Panc1 (cell line): ENCODE measurements around the gene LENG8. TPM values are rescaled to one million over a fixed set of nuclear protein-coding genes. Genes with fewer than 3 reads are reported as not detected.

ENCODE experiments used
- ATAC-seq: fragments of 200-7000 bp; cut with Tn5 transposase; 2 replicates; pipeline ENCODE4 v1.9.1; 2020; ENCODE audit warnings: mild to moderate bottlenecking, moderate library complexity
- BruUV-seq: library from RNA; stranded (reverse); fragments of 400-500 nt; replicated peaks from 2 replicates; lab custom pipeline; 2021; lab: Mats Ljungman, UMichigan
- CTCF ChIA-PET: fragments of 300-600 bp; sonication (Branson Sonifier 250); formaldehyde crosslinking; loops from one replicate; lab custom pipeline; 2022; ENCODE audit warnings: antibody characterized with exemption; lab: Charles Lee
- POLR2A ChIA-PET: fragments of 300-600 bp; sonication (Branson Sonifier 250); formaldehyde crosslinking; loops from one replicate; lab custom pipeline; 2022; ENCODE audit warnings: antibody characterized with exemption; lab: Charles Lee
- DNase-seq: peaks from one replicate; pipeline ENCODE4 v3.0.0-alpha.2; 2010; ENCODE audit warnings: low read depth, low spot score
- H3K27ac ChIP-seq: 2 replicates; pipeline ENCODE4 v1.5.1; 2011; ENCODE audit warnings: mild to moderate bottlenecking, low read length, inconsistent platforms
- H3K27me3 ChIP-seq: fragments of 200-500 bp; sonication (Bioruptor generic); 2 replicates; pipeline ENCODE4 v1.6.0; 2014; ENCODE audit warnings: low read length, inconsistent platforms; ENCODE audit not compliant: control insufficient read depth, insufficient read depth
- H3K36me3 ChIP-seq: fragments of 200-500 bp; sonication (Bioruptor generic); 2 replicates; pipeline ENCODE4 v1.5.1; 2014; ENCODE audit warnings: inconsistent platforms, mild to moderate bottlenecking, low read length, moderate library complexity; ENCODE audit not compliant: control insufficient read depth, insufficient read depth
- H3K4me1 ChIP-seq: 2 replicates; pipeline ENCODE4 v1.5.1; 2011; ENCODE audit warnings: inconsistent platforms, mild to moderate bottlenecking, low read length, moderate library complexity; ENCODE audit not compliant: control insufficient read depth, insufficient read depth
- H3K4me3 ChIP-seq, 2 experiments: 2 replicates each; pipeline ENCODE4 v1.5.1; 2011 to 2012; ENCODE audit warnings: low read depth in 2 of 2, low read length in 2 of 2, mild to moderate bottlenecking in 2 of 2, inconsistent platforms in 1 of 2, moderate library complexity in 1 of 2
- H3K9me3 ChIP-seq: fragments of 200-500 bp; sonication (Bioruptor generic); 2 replicates; pipeline ENCODE4 v1.5.1; 2014; ENCODE audit warnings: low read depth, mild to moderate bottlenecking, inconsistent platforms, low read length, moderate library complexity; ENCODE audit not compliant: control insufficient read depth, insufficient read depth
- CTCF ChIP-seq: fragments of 450-650 bp; IDR thresholded peaks from 2 replicates; pipeline ENCODE4 v1.5.1; 2017; ENCODE audit warnings: mild to moderate bottlenecking
- POLR2AphosphoS5 ChIP-seq: IDR thresholded peaks from 2 replicates; pipeline ENCODE4 v1.6.1; 2012; ENCODE audit warnings: mild to moderate bottlenecking, low read depth, low read length, moderate library complexity
- REST ChIP-seq, 2 experiments: IDR thresholded peaks; 2 replicates each; pipeline ENCODE4 v1.6.1; 2011 to 2012; ENCODE audit warnings: low read depth in 2 of 2, control low read depth in 1 of 2, low read length in 1 of 2, mild to moderate bottlenecking in 1 of 2, moderate library complexity in 1 of 2; ENCODE audit not compliant: insufficient read depth in 1 of 2
- SIN3A ChIP-seq: IDR thresholded peaks from 2 replicates; pipeline ENCODE4 v1.6.1; 2012; ENCODE audit warnings: low read depth, mild to moderate bottlenecking, low read length, moderate library complexity, borderline replicate concordance; ENCODE audit not compliant: insufficient read depth
- TCF7L2 ChIP-seq: IDR thresholded peaks from 2 replicates; pipeline ENCODE4 v1.6.1; 2011; ENCODE audit warnings: mild to moderate bottlenecking, low read depth, low read length, inconsistent platforms
- in situ Hi-C: cut with HindIII; loops from 2 replicates; pipeline ENCODE4 v1.10.0; 2016; ENCODE audit warnings: low sequenced_read_pairs, low pct_unique_long_range_greater_than_20kb
- intact Hi-C: fragments of 100-400 bp; cut with micrococcal nuclease; formaldehyde crosslinking; loops from one replicate; pipeline ENCODE4 v1.10.0; 2022; ENCODE audit not compliant: unreplicated experiment
- total RNA-seq: library from RNA; stranded (reverse); gene quantifications from one replicate; pipeline ENCODE4 v1.2.1, GENCODE V29; 2021; ENCODE audit not compliant: unreplicated experiment

Gene LENG8
- total RNA-seq, 1 experiment from 2014 or later: 268 TPM

- H3K9me3 ChIP-seq: no peaks in the 10 kb centered on the region
- ATAC-seq: no peak
- H3K4me1 ChIP-seq: peaks cover 17% of the 10 kb centered on the region
- H3K4me3 ChIP-seq: no peak overlapping the region
- ChIA-PET CTCF (interaction anchor here (1.1 kb wide), 1 partner anchor 33 kb away, joined by 4 read pairs; no protein-coding TSS in a partner anchor), POLR2A (interaction anchor here (0.9 kb wide), 1 partner anchor 8 kb away, joined by 3 read pairs; no protein-coding TSS in a partner anchor)
- H3K36me3 ChIP-seq: no peaks in the 10 kb centered on the region
- TF ChIP-seq CTCF (no peak), SIN3A (no peak)
- no peak for DNase-seq
- no peak overlapping the region for H3K27ac ChIP-seq
- no TSS peak for BruUV-seq
- intact Hi-C loops: no loop called here
- in situ Hi-C loops: no loop called here
- H3K27me3 ChIP-seq: no peaks in the 10 kb centered on the region
Measured at GRCh38 chr19:54424201-54424600, 24.8 kb upstream of the LENG8 start.

GRCh38 chr19:54424660-54425381 lies 24.2 kb upstream of the LENG8 start:
- in situ Hi-C loops: no loop called here
- intact Hi-C loops: no loop called here

More at GRCh38 chr19:54424660-54425381, 24.2 kb upstream of the LENG8 start:
- POLR2A ChIA-PET: interaction anchor here (0.9 kb wide), 1 partner anchor 9 kb away, joined by 3 read pairs; no protein-coding TSS in a partner anchor
- Histone ChIP-seq H3K36me3 (no peaks in the 10 kb centered on the region), H3K27ac (no peak overlapping the region), H3K9me3 (no peaks in the 10 kb centered on the region), H3K4me3 (no peak overlapping the region), H3K27me3 (no peaks in the 10 kb centered on the region), H3K4me1 (peaks cover 19% of the 10 kb centered on the region)
- ATAC-seq (no peak), DNase-seq (no peak)
- CTCF ChIA-PET: interaction anchor here (0.6 to 1.1 kb wide), 2 partner anchors 33 to 269 kb away, joined by 4 to 5 read pairs; no protein-coding TSS in a partner anchor
- no TSS peak for BruUV-seq
- TF ChIP-seq SIN3A (no peak), TCF7L2 (no peak), CTCF (no peak), REST (IDR thresholded peaks at IDR 0.05; ENCODE audit: insufficient read depth in 1 of 2, low read depth in 2 of 2, low read length in 1 of 2) (no peak), POLR2AphosphoS5 (no peak)
